OCI-LY7 (cell line): Measurements from ENCODE around the gene CNTN5.

ENCODE experiments used
- EZH2phosphoT487 ChIP-seq: fragments of 200-600 bp; sonication (generic); IDR thresholded peaks from 2 replicates; pipeline ENCODE4 v1.6.1; 2018; ENCODE audit warnings: low read depth, borderline replicate concordance, mild to moderate bottlenecking, mixed run types, antibody characterized with exemption, low read length, moderate library complexity, mixed read lengths
- TF ChIP-seq, protein P1 (sequence below): fragments of 200-600 bp; sonication (generic); conservative IDR thresholded peaks from 2 replicates; pipeline ENCODE4 v1.5.1; 2014; ENCODE audit warnings: mild to moderate bottlenecking, antibody characterized with exemption, low read length, moderate library complexity, mixed read lengths

DNA sequence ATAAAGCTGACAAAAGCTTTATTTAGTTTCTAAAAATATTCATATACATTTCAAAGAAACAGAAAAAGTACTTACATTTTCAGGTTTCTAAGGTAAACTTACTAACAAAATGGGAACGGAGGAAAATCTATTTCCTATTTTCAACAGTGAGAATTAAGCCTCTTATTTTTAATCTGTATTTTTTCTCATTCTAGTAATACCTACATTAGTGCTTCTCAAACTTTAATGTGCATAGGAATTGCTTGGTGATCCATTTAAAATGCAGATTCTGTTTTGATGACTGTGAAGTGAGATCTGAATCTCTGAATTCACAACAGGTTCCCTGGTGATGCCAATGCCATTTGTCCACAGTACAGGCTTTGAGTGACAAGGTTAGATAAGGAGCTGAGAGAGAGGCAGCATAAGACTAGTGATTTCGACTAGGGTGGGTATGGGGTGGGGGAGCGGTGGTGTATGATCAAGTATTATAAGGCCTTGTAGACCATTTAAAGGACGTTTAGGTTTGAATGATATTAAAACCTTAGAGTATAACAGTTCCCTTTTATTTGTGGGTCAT is 402.8 kb downstream of the CNTN5 start:
- TF ChIP-seq, protein P1, sequence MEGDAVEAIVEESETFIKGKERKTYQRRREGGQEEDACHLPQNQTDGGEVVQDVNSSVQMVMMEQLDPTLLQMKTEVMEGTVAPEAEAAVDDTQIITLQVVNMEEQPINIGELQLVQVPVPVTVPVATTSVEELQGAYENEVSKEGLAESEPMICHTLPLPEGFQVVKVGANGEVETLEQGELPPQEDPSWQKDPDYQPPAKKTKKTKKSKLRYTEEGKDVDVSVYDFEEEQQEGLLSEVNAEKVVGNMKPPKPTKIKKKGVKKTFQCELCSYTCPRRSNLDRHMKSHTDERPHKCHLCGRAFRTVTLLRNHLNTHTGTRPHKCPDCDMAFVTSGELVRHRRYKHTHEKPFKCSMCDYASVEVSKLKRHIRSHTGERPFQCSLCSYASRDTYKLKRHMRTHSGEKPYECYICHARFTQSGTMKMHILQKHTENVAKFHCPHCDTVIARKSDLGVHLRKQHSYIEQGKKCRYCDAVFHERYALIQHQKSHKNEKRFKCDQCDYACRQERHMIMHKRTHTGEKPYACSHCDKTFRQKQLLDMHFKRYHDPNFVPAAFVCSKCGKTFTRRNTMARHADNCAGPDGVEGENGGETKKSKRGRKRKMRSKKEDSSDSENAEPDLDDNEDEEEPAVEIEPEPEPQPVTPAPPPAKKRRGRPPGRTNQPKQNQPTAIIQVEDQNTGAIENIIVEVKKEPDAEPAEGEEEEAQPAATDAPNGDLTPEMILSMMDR, result no peak
- no peak for TF ChIP-seq EZH2phosphoT487
